Lower leg skin (tissue), 3 donors: ENCODE measurements around the gene CASP5.

Experiments used
- POLR2A ChIP-seq, 2 donors: fragments of 450-650 bp; IDR thresholded peaks; one replicate each; pipeline ENCODE4 v1.6.1; 2016 to 2017; ENCODE audit warnings: antibody characterized with exemption in 2 of 2, mild to moderate bottlenecking in 1 of 2, moderate library complexity in 1 of 2
- TF ChIP-seq, protein P1 (sequence below), 3 donors: fragments of 450-650 bp; IDR thresholded peaks; one replicate each; pipeline ENCODE4 v1.5.1; 2016; ENCODE audit warnings: antibody characterized with exemption in 3 of 3, mild to moderate bottlenecking in 3 of 3, moderate library complexity in 2 of 3

DNA sequence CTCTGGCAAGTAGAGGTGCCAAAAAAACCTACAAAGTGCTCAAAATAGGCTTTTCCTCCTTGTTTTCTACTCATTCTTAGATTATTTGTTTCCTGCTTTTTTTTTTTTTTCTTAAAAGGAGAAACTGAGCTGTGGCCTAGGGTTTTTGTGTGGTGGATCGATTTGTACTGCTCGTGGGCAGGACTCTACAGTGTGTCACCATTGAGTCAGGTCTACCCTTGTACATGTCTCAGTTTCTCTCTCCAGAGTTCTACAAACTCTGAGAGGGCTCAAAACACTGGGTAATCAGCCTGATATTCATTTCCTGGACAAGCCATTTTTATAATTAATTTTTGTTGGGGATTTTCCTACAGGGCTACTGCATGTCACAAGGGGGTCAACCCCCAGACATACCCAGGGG lies 49.4 kb downstream of the CASP5 start:
- TF ChIP-seq, protein P1, sequence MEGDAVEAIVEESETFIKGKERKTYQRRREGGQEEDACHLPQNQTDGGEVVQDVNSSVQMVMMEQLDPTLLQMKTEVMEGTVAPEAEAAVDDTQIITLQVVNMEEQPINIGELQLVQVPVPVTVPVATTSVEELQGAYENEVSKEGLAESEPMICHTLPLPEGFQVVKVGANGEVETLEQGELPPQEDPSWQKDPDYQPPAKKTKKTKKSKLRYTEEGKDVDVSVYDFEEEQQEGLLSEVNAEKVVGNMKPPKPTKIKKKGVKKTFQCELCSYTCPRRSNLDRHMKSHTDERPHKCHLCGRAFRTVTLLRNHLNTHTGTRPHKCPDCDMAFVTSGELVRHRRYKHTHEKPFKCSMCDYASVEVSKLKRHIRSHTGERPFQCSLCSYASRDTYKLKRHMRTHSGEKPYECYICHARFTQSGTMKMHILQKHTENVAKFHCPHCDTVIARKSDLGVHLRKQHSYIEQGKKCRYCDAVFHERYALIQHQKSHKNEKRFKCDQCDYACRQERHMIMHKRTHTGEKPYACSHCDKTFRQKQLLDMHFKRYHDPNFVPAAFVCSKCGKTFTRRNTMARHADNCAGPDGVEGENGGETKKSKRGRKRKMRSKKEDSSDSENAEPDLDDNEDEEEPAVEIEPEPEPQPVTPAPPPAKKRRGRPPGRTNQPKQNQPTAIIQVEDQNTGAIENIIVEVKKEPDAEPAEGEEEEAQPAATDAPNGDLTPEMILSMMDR (IDR thresholded peaks at IDR 0.05), result no peak
- no peak for TF ChIP-seq POLR2A (IDR thresholded peaks at IDR 0.05)
